CD4-positive, alpha-beta T cell treated with Interleukin-4 for 4 hours (primary cell): ENCODE results near the gene WWOX.
"Not testable (repeated sequence)": the region's sequence is repeated elsewhere in the genome, so short reads cannot be mapped to it uniquely, and the experiment has no call there.

Experiments used
- DNase-seq: peaks from one replicate; pipeline ENCODE4 v3.0.0-alpha.2; 2020

WWOX gene

GRCh38 chr16:78510496-78510895 lies 411.0 kb downstream of the WWOX start:
- DNase-seq, result no peak

GRCh38 chr16:78513838-78514237 lies 414.4 kb downstream of the WWOX start:
- DNase-seq, result no peak

- DNase-seq, result not testable (repeated sequence)
These were observed 415.4 kb downstream of the WWOX start for GRCh38 chr16:78514888-78515287.

- no peak for DNase-seq
These were observed 416.0 kb downstream of the WWOX start for GRCh38 chr16:78515421-78515820.

GRCh38 chr16:78516006-78516736 lies 416.7 kb downstream of the WWOX start:
- no peak for DNase-seq

- DNase-seq, result no peak
These were observed 420.4 kb downstream of the WWOX start for GRCh38 chr16:78519896-78520295.

- no peak for DNase-seq
These were observed 421.0 kb downstream of the WWOX start for GRCh38 chr16:78520470-78520869.

GRCh38 chr16:78522327-78522726 lies 422.9 kb downstream of the WWOX start:
- no peak for DNase-seq

GRCh38 chr16:78523212-78523985 lies 423.9 kb downstream of the WWOX start:
- no peak for DNase-seq

GRCh38 chr16:78524066-78524595 lies 424.7 kb downstream of the WWOX start:
- no peak for DNase-seq

GRCh38 chr16:78528265-78528664 lies 428.8 kb downstream of the WWOX start:
- no peak for DNase-seq

GRCh38 chr16:78529881-78530280 lies 430.4 kb downstream of the WWOX start:
- DNase-seq, result no peak

- no peak for DNase-seq
These were observed 430.8 kb downstream of the WWOX start for GRCh38 chr16:78530283-78530682.

- DNase-seq, result no peak
These were observed 435.6 kb downstream of the WWOX start for GRCh38 chr16:78535098-78535497.

GRCh38 chr16:78537511-78537910 lies 438.1 kb downstream of the WWOX start:
- no peak for DNase-seq

- no peak for DNase-seq
These were observed 438.8 kb downstream of the WWOX start for GRCh38 chr16:78538292-78538691.

GRCh38 chr16:78538919-78539318 lies 439.5 kb downstream of the WWOX start:
- DNase-seq, result no peak

GRCh38 chr16:78542419-78542818 lies 443.0 kb downstream of the WWOX start:
- no peak for DNase-seq

- DNase-seq, result no peak
These were observed 443.6 kb downstream of the WWOX start for GRCh38 chr16:78543023-78543422.

GRCh38 chr16:78549366-78549765 lies 449.9 kb downstream of the WWOX start:
- no peak for DNase-seq

GRCh38 chr16:78551487-78552085 lies 452.1 kb downstream of the WWOX start:
- no peak for DNase-seq

GRCh38 chr16:78552106-78552675 lies 452.7 kb downstream of the WWOX start:
- DNase-seq, result no peak

GRCh38 chr16:78552716-78553115 lies 453.3 kb downstream of the WWOX start:
- no peak for DNase-seq
